Right lobe of liver (tissue), 6 donors: ENCODE measurements around the gene MAN2B1. TPM values are rescaled to one million over a fixed set of nuclear protein-coding genes. Genes with fewer than 3 reads are reported as not detected.

Source experiments
- ATAC-seq, 4 donors: fragments of 200-7000 bp; cut with Tn5 transposase; one replicate each; pipeline ENCODE4 v1.9.1; 2020; ENCODE audit warnings: mild to moderate bottlenecking in 4 of 4, moderate library complexity in 4 of 4
- DNase-seq, 3 donors: peaks; one replicate each; pipeline ENCODE4 v3.0.0-alpha.2; 2020
- H3K27ac ChIP-seq, 3 donors: fragments of 200-600 bp; one replicate each; pipeline ENCODE4 v1.8.0; 2022
- H3K27me3 ChIP-seq, 2 donors: fragments of 200-600 bp; one replicate each; pipeline ENCODE4 v1.8.0; 2022
- H3K36me3 ChIP-seq, 4 donors: fragments of 200-600 bp; sonication (generic) in 1 of 4; one replicate each; pipeline versions ENCODE4 v1.5.1 to v1.8.0; 2017 to 2022; ENCODE audit warnings: control low read depth in 1 of 4
- H3K4me1 ChIP-seq, 4 donors: fragments of 200-600 bp; sonication (generic) in 1 of 4; one replicate each; pipeline versions ENCODE4 v1.5.1 to v1.8.0; 2017 to 2022; ENCODE audit warnings: control low read depth in 1 of 4
- H3K4me3 ChIP-seq, 3 donors: fragments of 200-600 bp; one replicate each; pipeline ENCODE4 v1.8.0; 2022
- H3K9me3 ChIP-seq, 4 donors: fragments of 200-600 bp; sonication (generic) in 1 of 4; one replicate each; pipeline versions ENCODE4 v1.5.1 to v1.8.0; 2017 to 2022; ENCODE audit warnings: control low read depth in 1 of 4
- CTCF ChIP-seq, 4 donors: fragments of 200-600 bp in 3 of 4; fragments of 450-650 bp in 1 of 4; IDR thresholded peaks; one replicate each; pipeline versions ENCODE4 v1.5.1 to v1.8.0; 2016 to 2022; ENCODE audit warnings: antibody characterized with exemption in 4 of 4, mild to moderate bottlenecking in 2 of 4
- POLR2A ChIP-seq: fragments of 450-650 bp; IDR thresholded peaks from one replicate; pipeline ENCODE4 v1.6.1; 2017; ENCODE audit warnings: antibody characterized with exemption, mild to moderate bottlenecking
- WGBS: methylation state at CpG from one replicate; pipeline ENCODE4 v1.1.6; 2018; ENCODE audit warnings: low coverage, low lambda C conversion rate; ENCODE audit not compliant: insufficient coverage; ENCODE audit errors: missing lambda C conversion rate; 5-methylcytosine and 5-hydroxymethylcytosine counted together
- intact Hi-C, 2 donors: fragments of 100-400 bp; cut with DNase I; formaldehyde crosslinking; loops; one replicate each; pipeline versions ENCODE4 v1.11.2 to v1.14.1; 2022
- total RNA-seq, 6 experiments: library from RNA; depleted of rRNA in 2 of 6; stranded (reverse); fragments of >200 nt in 2 of 6; fragmentation: NEBNext Ultra II Directional in 3 of 6; extraction: Animal tissue kit (Norgen Biotek cat#: 25700) in 3 of 6; gene quantifications; one replicate each; pipeline versions ENCODE4 v1.1.0 to v1.2.4, GENCODE V29; 2016 to 2023
- donor health status: DM: no; HTN: yes; CAD: no.
- donor health status: DM: no; HTN: no; CAD: no.
- donor health status: DM: no; HTN: no; CAD: no.
- donor health status: DM: no; HTN: yes; CAD: no.
- donor health status: DM: no; HTN: yes; CAD: no.

MAN2B1 gene
- total RNA-seq, 6 experiments from 2014 or later: 32.7 to 76.5 (median 53.6) TPM

DNA sequence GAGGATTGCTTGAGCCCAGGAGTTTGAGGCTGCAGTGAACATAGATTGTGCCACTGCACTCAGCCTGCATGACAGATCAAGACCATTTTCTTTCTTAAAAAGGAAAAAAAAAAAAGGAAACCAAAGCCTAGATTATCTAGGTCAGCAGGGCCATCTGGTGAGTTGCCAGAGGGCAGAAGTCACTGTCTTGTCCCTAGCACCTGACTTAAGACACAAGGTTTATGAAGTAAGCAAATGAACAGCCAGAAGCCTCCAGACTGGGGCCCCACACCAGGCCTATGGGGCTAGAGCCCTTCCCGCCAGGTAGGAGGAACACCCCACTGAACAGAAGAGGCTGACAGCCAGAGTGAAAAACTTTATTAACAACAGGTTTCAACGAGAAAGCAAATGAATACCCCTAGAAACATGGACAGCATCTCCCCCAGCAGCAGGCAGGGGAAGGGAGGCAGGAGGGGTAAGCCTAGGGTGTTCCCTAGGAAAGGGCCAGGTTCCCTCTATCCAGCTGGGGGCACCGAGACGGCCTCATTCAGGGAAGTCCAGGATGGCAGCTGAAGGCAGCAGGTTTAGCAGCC is 1.3 kb upstream of the MAN2B1 start:
- Histone ChIP-seq H3K27me3 (no peaks in the 10 kb centered on the region), H3K27ac (no peak overlapping the region)

GRCh38 chr19:12665671-12666264 is 774 bp downstream of the MAN2B1 start:
- no peaks in the 10 kb centered on the region for H3K9me3 ChIP-seq
- 35% methylated on average over 7 of the region's 12 CpGs for WGBS
- H3K27me3 ChIP-seq: no peaks in the 10 kb centered on the region
- no peak for TF ChIP-seq POLR2A
- TF ChIP-seq CTCF (IDR thresholded peaks at IDR 0.05): no peak
- DNase-seq (no peak), ATAC-seq (peak in 1 of 4 donors; percentile 1)
- peaks cover 0 to 27% (median 12%) of the 10 kb centered on the region in 4 donors for H3K4me1 ChIP-seq
- peak overlapping the region in 1 of 3 donors; percentile 65 for H3K27ac ChIP-seq
- peak overlapping the region; percentile 68 to 93 (median 83) for H3K4me3 ChIP-seq
- peaks cover 0 to 29% (median 4%) of the 10 kb centered on the region in 4 donors for H3K36me3 ChIP-seq
- intact Hi-C loops: loop anchor here in 1 of 2 donors (10.0 kb wide), 1 partner anchor 101 kb away; no protein-coding TSS in a partner anchor

More for the DNA sequence above, 1.3 kb upstream of the MAN2B1 start:
- Histone ChIP-seq H3K9me3 (no peaks in the 10 kb centered on the region), H3K36me3 (peaks cover 0 to 13% (median 0%) of the 10 kb centered on the region in 4 donors), H3K4me1 (peaks cover 0 to 28% (median 12%) of the 10 kb centered on the region in 4 donors), H3K4me3 (no peak overlapping the region)
- no peak for DNase-seq
- intact Hi-C loops: loop anchor here in 1 of 2 donors (10.0 kb wide), 1 partner anchor 103 kb away; no protein-coding TSS in a partner anchor
- no peak for TF ChIP-seq POLR2A
- no peak for TF ChIP-seq CTCF (IDR thresholded peaks at IDR 0.05)
- WGBS: 78% methylated on average over 2 of the region's 4 CpGs
- ATAC-seq: no peak

- H3K4me3 ChIP-seq: peak overlapping the region in 1 of 3 donors; percentile 83
- peaks cover 0 to 21% (median 12%) of the 10 kb centered on the region in 4 donors for H3K4me1 ChIP-seq
- ATAC-seq (peak in 1 of 4 donors; percentile 6), DNase-seq (peak in 1 of 3 donors; percentile 79)
- intact Hi-C loops: loop anchor here in 1 of 2 donors (10.0 kb wide), 1 partner anchor 100 kb away; no protein-coding TSS in a partner anchor
- WGBS: 73% methylated on average over 3 of the region's 10 CpGs
- peaks cover 0 to 34% (median 4%) of the 10 kb centered on the region in 4 donors for H3K36me3 ChIP-seq
- H3K27ac ChIP-seq: no peak overlapping the region
- H3K27me3 ChIP-seq: no peaks in the 10 kb centered on the region
- TF ChIP-seq CTCF (IDR thresholded peaks at IDR 0.05): no peak
- no peak for TF ChIP-seq POLR2A
- H3K9me3 ChIP-seq: no peaks in the 10 kb centered on the region
Measured at GRCh38 chr19:12665281-12665573, 1.3 kb downstream of the MAN2B1 start.

GRCh38 chr19:12664406-12665280 is 1.9 kb downstream of the MAN2B1 start:
- DNase-seq: no peak
- ATAC-seq: no peak
- 80% methylated on average over 13 of the region's 29 CpGs for WGBS
- Histone ChIP-seq H3K36me3 (peaks cover 0 to 40% (median 5%) of the 10 kb centered on the region in 4 donors), H3K4me3 (no peak overlapping the region), H3K27ac (no peak overlapping the region), H3K9me3 (no peaks in the 10 kb centered on the region), H3K4me1 (peaks cover 0 to 20% (median 12%) of the 10 kb centered on the region in 4 donors), H3K27me3 (no peaks in the 10 kb centered on the region)
- intact Hi-C loops: loop anchor here in 1 of 2 donors (10.0 kb wide), 1 partner anchor 100 kb away; no protein-coding TSS in a partner anchor
- TF ChIP-seq CTCF (IDR thresholded peaks at IDR 0.05) (no peak), POLR2A (no peak)
